ENCODE data around the gene SLC8A2.
"Not testable (repeated sequence)": the region's sequence is repeated elsewhere in the genome, so short reads cannot be mapped to it uniquely, and the experiment has no call there.

SLC8A2 gene

DNA sequence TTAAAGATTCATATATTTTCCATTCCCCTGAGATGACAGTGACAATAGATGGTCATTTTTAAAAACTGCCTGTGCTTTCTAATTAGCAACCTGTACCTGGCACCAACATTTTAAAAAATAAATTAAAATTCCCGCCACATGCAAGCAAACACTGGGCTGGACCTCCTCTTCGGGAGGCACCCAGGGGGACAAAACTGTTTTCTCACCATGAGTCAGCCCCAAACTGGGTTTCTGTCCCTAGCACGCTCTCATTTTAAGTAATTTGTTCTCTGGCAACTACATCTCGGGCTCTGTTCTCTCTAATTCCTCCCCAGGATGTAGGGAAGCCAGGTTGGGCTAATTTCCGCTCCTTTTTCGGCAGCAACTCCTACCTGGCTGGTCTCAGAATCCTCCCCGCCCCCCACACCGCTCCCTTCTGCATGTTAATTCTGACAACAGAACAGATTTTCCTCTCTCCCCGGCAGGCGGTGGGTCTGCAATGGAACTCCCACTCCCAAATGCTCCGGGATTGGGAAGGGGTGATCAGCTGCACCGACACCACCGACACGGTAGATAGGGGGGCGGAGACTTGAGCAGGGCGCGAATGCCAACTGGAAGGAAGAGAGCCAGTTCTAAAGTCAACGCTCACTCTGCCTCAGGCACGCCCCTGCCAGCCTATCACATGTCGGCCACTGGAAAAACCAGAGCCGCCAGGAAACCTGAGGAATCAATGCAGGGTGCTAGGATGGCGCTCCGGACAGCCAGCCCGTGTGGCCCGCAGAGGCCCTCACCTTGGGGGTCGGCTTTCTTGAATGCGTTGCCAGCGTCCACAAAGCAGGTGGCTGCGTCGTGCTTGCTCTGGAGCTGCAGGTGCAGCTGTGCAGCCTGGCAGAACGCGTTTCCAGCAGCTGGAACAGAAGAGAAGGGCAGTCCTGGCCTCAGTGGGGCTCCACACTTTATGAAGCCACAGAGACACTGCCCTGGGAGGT, 28.5 kb upstream of the SLC8A2 start:
- no peak for DNase-seq

DNA sequence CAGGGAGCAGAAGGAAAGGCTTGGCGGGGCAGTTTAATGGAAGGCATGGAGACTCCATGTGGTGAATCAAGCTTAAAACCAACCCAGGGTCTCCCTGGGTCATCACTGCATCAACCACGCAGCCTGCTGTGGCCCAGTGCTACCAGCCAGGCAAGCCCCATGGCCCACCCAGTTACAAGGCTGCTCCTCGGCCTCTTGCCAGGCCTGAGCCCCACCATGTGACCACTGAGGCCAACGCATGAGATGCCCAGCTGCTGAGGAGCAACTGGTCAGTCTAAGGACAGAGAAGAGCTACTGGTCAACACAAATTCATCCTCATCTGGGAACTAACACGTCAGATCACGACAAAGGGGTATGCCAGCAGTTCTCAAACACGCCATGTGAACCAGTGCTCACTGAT, 27.7 kb upstream of the SLC8A2 start:
- DNase-seq = no peak

DNA sequence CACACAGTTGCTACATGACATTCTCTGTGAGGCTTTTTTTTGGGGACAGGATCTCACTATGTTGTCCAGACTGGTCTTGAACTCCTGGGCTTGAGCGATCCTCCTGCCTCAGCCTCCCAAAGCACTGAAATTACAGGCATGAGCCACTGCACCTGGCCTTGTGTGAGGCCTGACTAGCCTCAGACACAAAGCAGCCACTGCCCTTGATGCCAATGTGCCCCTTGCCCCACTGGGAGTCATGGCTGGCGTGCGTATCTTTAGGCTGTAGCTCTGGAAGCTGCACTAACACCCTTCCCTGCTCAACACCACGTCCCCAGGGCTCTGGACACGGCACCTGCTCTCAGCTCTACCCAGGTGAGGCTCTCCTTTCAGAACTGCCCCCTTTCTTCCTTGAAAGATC, 26.9 kb upstream of the SLC8A2 start:
- no peak for DNase-seq

DNA sequence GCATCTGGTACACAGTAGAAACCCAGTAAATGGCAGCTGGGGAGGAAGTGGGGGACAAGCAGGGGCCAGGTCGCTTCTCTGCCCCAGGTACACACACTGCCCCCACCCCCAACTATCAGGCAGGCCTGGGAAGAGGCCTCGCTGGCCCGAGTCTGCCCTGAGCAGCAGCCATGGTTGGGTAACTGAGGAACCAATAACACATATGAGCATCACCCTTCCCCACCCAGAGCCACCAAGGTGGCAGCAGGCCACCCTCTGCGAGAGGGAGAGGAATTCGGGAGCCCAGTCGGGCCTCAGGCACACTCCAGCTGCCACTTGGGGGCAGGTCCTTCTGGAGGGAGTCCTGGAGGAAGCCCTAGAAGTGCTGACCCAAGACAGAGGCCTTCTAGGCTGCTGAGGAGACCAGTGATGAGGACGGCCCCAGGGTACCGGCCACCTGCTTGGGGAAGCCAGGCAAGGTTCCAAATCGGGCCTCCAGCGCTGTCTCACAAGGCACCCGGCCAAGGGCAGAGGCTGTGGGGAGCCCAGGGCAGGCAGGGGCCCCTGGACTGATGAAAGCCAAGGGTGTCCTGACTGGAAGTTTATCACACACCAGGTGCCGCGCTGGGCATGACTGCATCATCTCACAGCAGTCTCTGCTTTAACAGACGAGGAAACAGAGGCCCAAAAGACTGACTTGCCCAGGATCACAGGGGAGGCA, 26.3 kb upstream of the SLC8A2 start:
- no peak for DNase-seq

DNA sequence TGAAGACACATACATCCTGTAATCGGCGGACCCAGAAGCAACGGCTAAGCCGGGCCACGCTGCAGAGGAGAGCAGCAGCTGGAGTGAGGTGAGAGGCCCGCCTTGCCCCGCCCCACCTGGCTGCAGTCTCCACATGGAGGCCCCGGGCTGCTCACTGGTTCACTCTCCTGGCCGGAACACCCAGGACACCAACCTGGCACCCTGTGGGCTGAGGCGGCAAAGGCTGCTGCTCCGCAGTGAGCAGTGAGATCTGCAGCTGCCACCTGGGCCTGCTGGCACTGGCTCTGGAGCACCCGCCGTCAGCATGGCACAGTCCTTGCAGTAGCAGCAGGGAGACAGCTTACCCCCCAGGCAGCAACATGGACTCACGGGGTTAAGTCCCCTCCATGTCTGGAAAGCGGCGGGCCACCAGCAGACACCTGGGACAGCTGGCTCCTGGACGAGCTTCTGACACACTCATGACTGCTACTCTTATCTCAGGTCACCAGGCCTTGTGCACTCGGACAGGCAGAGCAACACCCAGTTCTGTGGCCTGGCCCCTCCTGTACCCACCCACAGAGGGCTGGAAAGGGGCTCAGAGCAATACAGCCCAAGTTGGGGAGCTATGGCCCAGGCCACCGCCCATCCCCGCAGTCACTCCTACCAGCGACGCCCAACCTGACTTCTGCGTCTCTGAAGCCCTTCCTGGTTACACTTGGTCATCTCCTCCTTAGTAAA, 25.5 kb upstream of the SLC8A2 start:
- no peak for DNase-seq

DNA sequence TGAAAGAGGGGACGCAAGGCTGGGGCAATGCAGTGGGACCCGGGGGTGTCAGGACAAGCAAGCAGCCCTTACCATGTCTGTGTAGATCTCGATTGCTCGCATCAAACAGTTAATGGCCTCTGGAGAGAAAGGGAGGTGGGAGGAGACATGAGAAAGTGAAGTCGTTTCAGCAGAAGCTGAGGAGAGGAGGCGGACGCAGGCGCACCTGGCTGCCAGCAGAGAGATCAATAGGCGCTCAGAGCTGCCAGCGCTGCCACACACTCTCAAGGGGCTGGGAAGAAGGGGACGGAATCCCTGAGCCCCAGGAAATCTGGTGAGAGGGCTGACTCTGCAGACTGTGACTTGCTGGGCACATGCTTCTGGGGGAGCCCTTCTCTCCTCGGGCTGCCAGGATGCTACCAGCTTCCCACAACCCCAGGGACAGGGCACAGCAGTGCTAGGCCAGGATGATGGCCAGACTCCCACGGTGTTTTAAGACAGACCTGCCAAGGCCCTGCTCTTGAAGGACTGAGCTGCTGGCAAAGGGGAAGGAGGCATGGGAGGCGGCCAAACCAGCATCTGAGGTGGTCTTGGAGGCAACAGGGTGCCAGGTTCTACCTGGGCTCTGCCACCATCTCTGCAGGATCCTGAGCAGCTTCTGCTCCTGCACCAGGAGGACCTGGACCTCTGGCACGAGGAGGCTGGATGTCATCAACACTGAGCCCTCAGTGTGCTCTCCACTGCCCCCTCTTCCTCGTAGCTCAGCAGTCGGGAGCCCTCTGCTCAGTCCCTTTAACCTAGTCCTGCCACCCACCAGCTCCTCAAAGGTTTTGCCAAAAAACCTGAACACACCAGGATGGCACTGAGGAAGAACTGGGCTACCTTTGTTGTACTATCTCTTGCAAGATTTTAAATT, 24.0 kb upstream of the SLC8A2 start:
- DNase-seq = no peak

DNA sequence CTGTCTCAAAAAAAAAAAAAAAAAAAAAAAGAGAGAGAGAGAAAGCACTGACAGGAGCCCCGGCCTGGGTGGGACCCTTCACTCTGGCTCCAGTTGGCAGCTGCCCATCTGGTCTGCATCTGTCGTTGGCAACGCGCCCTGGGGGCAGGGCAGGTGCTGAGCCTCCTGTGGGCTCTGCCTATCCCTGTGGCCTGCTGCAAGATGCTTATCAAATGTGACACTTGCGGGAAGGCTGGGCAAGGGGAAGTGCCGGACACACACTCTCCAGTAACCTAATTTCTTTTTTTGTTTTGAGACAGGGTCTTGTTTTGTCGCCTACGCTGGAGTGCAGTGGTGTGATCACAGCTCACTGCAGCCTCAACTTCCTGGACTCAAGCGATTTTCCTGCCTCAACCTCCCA, 23.0 kb upstream of the SLC8A2 start:
- peak; percentile 77 for DNase-seq

DNA sequence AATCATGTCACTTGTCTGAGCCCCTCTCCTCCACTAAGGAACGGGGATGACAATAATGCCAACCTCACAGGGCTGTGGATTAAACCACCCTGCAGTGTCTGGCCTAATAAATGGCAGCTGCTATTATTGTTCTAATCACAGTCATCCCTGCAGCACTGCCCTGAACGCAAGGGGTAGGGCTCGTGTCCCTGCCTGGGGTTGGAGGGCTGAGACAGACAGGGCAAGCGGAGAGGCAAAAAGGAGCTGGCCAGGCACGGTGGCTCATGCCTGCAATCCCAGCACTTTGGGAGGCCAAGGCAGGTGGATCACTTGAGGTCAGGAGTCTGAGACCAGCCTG, 22.5 kb upstream of the SLC8A2 start:
- DNase-seq = no peak

DNA sequence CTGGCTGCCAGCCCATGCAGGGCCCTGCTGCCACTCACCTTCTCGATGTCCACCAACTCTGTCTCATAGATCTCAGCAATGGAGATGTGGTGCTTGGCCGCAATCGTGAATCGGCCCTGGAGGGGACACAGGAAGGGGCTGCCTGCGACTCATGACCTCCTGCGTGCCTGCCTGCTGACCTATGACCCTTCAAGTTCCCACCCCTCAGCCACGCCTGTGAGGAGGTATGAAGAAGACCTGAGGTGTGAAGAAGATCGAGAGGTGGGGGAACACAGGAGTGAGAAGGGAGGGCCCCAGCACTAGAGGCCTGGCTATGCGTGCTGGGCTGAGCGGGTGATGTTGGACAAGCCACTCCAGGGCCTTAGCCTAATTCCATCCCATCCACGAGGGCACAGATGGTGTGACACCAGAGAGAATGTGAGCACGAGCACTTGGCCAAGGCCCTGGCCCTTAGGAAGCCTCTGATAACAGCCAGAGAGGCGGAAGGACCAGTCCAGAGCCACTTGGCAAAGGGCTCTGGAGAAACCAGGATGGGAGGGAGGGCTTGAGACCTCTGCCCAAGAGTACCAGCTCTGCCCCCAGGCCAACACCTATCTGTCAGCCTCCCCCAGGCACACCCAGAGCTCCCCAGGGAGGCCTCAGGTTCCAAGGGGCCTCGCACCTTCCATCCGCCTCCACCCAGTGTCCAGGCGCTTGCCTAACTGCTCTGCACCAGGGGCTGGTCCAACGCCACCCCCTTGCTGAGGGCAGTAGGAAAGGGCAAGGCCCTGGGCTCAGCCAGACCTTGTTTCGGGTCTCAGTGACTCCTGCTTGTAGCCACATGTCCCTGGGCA, 21.9 kb upstream of the SLC8A2 start:
- DNase-seq = no peak

DNA sequence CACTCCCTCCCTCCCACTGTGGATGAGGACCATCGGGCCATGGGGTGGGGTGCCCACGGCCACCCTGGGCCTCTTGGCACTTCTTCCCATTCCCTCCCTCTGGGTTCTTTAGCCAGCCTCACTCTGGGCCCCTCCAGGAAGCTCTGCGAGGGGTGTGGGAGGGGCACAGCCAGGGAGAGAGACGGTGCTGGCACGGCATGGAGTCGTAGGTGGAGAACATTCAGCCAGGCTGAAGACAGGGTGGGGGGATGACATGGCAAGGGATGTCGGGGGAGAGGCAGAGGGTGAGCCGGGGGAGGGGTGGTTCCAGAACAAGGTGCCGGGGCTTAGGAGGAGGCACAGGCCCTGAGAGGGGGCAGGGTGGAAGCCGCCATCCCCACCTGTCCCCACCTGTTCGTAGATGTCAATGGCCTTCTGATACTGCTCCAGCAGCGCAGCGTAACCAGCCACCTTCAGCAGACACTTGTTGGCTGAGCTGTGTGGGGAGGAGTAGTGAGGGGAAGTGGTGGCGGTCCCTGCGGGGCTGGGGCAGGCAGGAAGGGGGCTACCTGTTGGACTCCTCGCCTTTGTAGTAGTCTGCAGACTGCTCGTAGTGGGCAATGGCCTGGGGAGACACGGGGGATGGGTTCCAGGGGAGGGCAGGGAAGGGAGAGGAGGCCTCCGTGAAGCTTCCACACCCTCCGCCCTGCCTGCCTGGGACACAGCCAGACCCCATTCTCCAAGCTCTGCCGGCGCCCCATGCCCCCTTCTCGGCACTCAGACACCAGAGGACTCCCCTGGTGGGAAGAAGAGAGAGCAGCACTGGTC, 21.1 kb upstream of the SLC8A2 start:
- no peak for DNase-seq

DNA sequence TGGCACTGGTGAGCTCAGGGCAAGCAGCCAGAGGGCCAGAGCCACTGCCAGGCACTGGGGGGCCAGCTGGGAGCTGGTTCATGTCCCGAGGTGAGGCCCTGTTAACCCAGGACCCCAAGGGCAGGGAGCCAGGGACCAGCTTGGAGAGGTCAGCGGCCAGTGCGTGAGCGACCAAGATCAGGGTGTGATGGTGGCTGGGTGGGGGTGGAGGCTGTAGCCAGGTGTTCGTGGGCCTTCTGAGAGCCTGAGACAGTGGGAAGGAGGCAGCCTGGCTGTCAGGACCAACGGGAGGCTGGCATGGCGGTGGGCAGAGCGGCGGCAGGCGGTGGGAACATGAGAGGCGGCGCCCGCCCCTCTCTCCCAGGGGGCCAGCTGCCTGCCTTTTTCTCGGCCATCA, 20.4 kb upstream of the SLC8A2 start:
- DNase-seq = no peak

DNA sequence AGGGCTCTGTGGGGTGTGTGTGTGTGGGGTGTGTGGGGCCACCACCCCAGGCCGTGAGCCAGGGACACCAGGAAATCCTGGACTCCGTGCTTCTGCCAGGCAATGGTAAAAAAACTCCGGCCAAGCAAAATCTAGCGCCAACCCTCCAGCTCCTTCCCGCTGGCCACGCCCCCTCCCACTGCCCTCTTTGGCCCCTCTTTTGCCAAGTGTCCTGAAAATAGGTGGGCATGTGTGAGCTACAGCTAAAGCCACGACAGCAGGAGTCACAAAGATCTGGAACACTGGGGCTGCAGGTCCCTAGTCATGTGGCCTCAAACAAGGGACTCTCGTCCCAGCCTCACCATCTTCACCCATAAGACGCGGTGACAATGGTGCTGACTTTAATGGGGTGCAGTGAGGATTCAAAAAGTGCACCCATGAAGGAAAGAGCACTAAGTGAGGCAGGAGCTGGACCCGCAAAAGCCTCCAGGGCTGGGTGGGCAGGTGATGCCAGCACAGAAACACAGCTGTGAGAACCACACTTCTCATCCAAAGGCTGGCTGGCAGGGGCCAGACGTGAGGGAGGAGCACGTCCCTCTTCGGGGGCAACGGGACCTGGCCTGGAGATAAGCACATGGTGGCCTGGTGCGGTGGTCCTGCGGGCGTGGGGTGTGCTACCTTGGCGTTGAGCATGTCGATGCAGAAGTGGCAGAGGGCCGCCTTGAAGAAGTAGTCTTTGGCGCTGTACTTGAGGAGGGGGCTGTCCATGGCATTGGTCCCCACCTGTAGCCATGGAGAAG, 19.9 kb upstream of the SLC8A2 start:
- DNase-seq = no peak

DNA sequence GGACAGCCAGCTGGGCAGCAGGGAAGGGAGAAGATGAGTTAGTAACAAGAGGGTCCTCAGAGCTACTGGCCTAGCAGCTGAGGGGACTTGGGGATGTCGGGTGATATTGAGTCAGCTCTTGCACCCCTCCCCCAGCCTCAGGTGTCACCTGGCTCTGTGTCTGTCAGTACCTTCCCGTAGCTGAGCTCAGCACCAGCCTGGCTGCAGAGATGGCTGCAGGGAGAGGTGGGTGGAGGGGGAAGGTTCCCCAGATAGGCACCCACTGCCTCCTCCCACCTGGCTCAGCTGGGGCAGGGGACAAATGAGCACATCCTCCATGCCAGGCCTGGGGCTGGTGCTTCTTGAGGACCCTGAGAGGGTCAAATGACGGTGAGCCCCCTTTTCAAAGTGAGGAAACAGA, 19.2 kb upstream of the SLC8A2 start:
- no peak for DNase-seq

DNA sequence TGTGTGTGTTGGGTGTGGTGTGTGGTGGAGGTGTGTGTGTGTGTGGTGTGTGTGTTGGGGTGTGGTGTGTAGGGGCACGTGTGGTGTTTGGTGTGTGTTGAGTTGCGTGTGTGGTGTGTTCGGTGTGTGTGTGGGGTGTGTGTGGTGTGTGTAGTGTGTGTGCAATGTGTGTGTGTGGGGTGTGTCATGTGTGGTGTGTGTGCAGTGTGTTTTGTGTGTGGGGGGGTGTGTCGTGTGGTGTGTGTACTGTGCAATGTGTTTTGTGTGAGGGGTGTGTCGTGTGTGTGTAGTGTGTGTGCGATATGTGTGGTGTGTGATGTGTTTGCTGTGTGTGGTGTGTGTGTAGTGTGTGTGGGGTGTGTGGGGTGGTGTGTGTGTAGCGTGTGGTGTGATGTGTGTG, 18.3 kb upstream of the SLC8A2 start:
- no peak for DNase-seq

DNA sequence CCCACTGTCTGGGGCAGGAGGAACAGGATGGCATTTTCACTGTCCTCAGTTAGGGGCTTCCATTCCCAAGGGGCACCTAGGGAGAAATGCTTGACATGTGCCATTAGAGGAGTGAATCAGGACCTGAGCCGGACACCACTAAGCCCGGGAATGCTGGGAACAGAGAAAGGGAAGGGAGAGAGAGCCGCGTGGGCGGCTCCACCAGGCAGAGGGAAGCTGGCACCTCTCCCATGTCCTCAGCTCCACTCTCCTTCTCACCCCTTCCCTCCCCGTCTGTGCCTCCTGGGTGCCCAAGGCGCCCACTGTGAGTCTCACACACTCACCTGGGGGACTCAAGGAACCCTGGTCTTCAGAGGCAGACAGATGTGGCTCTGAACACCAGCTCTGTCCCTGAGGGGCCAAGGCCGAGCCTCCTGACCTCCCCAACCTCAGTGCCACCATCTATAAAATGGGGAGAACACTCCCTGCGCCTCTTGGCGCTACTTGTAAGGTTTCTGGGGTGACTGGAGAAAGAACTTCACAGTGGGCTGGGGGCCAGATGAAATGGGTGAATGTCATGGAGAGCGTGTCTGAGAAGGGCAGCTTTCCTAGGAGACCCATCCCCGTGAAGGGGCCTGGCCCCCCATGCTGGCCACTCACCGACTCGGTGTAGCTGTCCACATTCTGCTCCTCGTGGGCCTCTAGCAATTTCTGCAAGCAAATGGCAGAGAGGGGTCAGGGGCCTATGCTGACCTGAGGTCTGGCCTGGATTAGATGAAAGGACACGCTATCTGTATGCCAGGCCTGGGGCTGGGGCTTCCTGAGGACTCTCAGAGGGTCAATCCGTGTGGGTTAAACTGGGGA, 17.6 kb upstream of the SLC8A2 start:
- DNase-seq = no peak

DNA sequence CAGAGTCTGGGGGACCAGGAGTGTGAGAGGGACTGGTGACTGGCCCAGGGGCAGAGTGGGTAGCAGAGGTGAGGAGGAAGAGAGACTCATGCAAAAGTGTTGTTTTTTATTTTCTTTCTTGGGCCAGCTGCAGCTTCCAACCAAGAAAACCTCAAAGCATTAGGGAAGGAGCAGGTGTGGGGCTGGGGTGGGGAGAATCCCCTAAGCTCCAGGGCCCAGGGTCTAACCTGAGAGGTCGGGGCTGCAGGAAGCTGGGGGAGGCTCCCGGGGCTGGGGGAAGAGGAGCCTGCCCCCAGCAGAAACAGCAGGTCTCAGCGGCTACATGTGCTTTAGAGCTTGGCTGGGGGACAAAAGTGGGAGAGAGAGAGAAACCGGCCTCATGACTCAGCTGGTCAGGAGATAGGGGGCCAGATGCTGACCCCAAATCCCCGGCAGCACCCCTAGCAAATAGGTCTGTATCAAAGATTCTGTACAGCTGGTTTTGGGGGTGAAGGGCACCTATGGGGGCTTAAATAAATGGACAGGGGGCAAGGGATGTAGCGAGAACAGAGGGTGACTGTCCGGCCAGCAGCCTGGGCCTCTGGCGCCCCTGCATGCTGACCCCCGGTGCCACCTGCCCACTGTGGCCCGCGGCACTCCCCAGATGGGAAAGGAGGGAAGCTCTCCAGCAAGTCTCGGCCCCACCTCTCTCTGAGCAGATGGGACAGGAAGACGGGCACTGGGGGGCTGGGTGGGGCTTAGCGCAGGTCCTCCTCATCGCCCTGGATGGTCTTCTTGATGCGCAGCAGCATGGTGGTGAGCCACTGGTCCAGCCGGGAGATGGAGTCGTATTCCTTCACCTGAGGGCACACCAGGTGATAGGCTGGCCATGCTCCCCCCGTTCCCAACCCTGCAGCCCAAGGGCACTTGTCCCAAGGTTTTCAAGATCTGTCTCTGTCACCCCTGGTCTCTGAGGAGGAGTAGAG, 16.1 kb upstream of the SLC8A2 start:
- DNase-seq = peak; percentile 18

DNA sequence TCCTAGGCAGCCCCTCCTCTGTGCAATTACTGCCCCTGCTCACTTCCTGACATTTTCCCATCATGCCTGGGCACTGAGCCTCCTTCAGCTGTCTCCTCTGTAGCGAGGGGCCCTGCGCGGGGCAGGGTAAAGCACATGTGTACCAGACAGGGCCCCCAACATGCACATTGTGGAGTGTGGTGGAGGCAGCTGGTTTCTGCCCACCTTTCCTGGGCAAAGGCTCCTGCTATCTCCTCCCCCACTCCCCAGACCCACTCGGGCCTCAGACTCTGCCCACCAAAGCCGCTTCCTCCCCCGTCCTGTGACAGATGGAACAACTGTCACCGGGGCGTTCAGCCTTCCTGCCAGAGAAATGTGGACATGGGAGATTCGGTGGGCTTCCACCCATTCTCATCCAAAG, 15.2 kb upstream of the SLC8A2 start:
- peak; percentile 30 for DNase-seq

DNA sequence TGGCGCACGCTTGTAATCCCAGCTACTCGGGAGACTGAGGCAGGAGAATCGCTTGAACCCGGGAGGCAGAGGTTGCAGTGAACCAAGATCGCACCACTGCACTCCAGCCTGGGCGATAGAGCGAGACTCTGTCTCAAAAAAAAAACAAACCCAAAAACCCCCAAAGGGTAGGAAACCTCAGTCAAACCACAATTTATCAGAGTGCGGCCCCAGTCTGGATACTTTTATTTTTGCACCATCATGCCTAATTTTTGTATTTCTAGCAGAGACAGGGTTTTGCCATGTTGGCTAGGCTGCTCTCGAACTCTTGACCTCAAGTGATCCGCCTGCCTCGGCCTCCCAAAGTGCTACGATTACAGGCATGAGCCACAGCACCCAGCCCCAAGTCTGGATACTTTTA, 14.5 kb upstream of the SLC8A2 start:
- not testable (repeated sequence) for DNase-seq
